Mucosa of stomach (tissue), 1 donor: ENCODE measurements around the gene LILRB2.

Experiments used
- H3K27me3 ChIP-seq: one replicate; pipeline ENCODE4 v1.7.0; 2013; ENCODE audit warnings: mild to moderate bottlenecking, low read length; ENCODE audit not compliant: control insufficient read depth, insufficient read depth
- H3K36me3 ChIP-seq: one replicate; pipeline ENCODE4 v1.7.0; 2013; ENCODE audit warnings: low read length; ENCODE audit not compliant: control insufficient read depth, insufficient read depth
- H3K4me1 ChIP-seq: one replicate; pipeline ENCODE4 v1.7.0; 2013; ENCODE audit warnings: mild to moderate bottlenecking, low read length; ENCODE audit not compliant: control insufficient read depth, insufficient read depth
- H3K4me3 ChIP-seq: one replicate; pipeline ENCODE4 v1.7.0; 2013; ENCODE audit warnings: low read length
- H3K9ac ChIP-seq: one replicate; pipeline ENCODE4 v1.7.0; 2013; ENCODE audit warnings: mild to moderate bottlenecking, low read length, moderate library complexity
- H3K9me3 ChIP-seq: one replicate; pipeline ENCODE4 v1.7.0; 2013; ENCODE audit warnings: mild to moderate bottlenecking, low read length, moderate library complexity; ENCODE audit not compliant: control insufficient read depth
- donor health status: Pancreatic carcinoma.

Gene LILRB2

DNA sequence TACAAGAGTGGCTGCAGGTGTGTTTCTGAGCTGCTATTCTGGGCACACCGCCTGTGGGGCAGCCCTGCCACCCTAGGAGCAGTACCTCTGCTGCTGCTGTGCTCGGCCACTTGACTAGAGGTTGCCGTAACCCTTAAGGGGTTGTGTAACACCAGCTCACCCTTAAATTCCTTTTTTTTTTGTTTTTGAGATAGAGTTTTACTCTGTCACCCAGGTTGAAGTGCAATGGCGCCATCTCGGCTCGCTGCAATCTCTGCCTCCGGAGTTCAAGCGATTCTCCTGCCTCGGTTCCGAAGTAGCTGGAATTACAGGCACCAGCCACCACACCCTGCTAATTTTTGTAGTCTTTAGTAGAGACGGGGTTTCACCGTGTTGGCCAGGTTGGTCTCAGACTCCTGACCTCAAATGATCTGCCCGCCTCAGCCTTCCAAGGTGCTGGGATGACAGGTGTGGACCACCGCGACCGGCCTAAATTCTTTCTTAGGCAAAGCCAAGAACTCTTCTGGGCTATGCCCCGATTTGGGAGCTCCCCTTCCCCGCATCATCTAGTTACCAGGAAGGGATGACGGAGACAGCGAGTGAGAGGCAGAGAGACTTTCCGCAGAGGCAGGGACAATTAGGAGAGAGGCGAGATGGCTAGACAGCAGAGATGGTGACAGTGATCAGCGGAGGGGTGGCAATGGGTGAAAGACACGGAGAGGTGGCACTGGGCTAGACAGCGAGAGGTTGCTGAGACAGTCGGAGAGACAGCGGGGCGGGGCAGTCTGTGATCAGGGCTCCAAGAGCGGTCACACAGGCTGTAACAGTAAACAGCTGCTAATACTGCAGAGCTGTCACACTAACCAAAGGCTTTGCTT lies 36.4 kb upstream of the LILRB2 start:
- H3K9me3 ChIP-seq: no peaks in the 10 kb centered on the region

DNA sequence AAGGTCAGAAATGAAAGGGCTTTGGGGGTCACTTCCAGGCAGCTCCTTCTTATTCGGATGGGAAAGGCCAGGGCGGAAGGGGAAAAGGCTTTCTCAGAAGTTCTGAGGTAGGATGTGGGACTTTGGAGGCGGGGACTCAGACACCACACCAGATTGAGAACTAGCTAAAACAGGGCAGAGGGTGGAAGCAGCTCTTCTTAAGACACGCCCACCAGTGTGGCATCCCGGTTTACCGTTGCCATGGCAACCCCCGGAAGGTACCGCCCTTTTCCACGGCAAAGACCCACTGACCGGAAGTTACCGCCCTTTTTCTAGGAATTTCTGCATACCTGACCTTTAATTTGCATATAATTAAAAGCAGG lies 35.8 kb upstream of the LILRB2 start:
- no peaks in the 10 kb centered on the region for H3K4me1 ChIP-seq
- no peak overlapping the region for H3K4me3 ChIP-seq
- no peaks in the 10 kb centered on the region for H3K9me3 ChIP-seq
- peaks cover 4% of the 10 kb centered on the region for H3K27me3 ChIP-seq
- no peaks in the 10 kb centered on the region for H3K36me3 ChIP-seq
- no peak overlapping the region for H3K9ac ChIP-seq

More for the DNA sequence above, 36.4 kb upstream of the LILRB2 start:
- Histone ChIP-seq H3K27me3 (peaks cover 4% of the 10 kb centered on the region), H3K4me1 (no peaks in the 10 kb centered on the region), H3K36me3 (no peaks in the 10 kb centered on the region), H3K9ac (no peak overlapping the region), H3K4me3 (no peak overlapping the region)

DNA sequence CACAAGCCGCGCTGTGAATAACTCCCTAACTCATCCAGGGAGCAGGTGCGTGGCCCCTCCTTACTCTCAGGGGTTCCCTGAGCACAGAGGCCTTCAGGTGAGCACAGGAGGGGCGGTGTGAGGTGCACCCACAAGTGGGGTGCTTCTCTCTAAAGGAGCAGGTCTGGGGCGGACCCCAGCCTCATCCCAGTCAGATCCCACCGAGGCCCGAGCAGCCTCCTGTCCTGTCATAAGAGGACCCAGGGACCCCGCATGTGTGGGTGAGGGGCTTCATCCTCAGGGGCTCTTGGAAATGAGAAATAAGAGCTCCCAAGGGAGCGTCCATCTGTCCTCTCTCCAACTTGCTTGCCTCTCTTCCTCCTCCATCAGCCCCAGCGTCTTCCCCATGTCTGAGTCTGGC lies 35.0 kb upstream of the LILRB2 start:
- Histone ChIP-seq H3K27me3 (peaks cover 4% of the 10 kb centered on the region), H3K9ac (no peak overlapping the region), H3K4me3 (no peak overlapping the region), H3K9me3 (no peaks in the 10 kb centered on the region), H3K4me1 (no peaks in the 10 kb centered on the region), H3K36me3 (no peaks in the 10 kb centered on the region)

DNA sequence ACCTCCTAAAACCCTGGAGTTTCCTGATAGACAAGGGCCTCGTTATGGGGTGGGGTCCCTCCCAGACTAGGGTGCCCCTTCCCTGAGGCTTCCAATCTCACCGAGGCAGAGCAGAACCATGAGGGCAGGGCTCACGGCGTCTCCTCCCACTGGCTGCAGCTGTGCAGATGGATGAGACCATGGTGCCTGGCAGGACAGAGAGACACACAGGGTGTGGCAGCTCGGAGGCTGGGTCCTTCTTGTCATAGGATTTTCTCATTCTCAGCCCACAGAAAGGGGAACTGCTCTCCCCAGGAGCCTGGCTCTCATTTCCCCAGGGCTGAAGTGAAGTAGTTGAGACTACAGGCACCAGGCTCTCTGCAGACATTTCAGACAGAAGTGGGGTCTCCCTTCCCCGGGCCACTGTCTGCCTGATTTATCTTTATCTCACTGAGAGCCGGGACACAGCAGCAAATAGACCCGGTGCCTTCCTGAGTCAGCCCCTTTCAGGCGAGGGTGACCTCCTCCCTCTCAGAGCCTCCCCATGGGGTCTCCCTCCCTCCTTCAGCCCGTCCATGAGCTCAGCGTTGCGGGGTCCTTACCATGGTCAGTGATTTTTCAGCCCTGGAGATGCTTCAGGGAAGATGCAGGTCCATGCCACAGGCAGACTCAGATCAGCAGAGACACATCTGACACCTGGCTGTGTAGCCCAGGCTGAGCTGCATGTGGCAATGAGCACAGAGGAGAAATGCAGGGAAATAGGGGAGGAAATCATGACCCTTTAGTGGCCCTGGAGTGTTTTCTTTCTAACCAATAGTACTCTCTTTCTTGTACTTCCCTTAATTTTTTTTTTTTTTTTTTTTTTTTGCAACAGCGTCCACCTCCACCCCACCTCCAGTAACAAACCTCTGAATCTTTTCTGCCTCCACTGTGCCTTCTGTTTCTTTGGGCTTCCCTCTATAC lies 31.8 kb upstream of the LILRB2 start, which contains the start of gene LILRA5:
Gene LILRA5 (minus strand): TSS at position 731 of the 942 bp plus-strand sequence. CDS start 147 bp downstream, at position 584.
- Histone ChIP-seq H3K36me3 (no peaks in the 10 kb centered on the region), H3K27me3 (peaks cover 4% of the 10 kb centered on the region), H3K9me3 (no peaks in the 10 kb centered on the region), H3K4me1 (no peaks in the 10 kb centered on the region), H3K4me3 (no peak within 1 kb of the TSS), H3K9ac (no peak within 1 kb of the TSS)

DNA sequence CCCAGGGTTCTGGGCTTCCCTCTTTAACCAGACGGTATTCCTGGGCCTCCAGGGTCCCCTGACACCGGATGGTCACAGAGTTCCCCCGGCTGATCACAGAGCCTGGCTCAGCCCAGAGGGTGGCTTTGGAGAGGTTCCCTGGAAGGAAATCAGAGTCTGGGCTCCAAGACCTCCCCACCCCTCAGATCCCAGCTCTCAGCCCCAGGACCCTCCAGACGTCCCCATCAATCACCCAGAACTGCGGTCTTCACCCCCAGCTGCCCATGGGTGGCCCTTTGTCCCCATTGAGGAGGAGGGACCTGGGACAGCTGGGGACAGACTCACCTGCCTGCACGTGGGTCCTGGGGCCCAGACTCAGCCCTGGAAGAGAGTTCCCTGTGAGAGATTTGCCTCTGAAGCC lies 31.1 kb upstream of the LILRB2 start:
- Histone ChIP-seq H3K27me3 (no peaks in the 10 kb centered on the region), H3K4me3 (no peak overlapping the region), H3K4me1 (no peaks in the 10 kb centered on the region), H3K9me3 (no peaks in the 10 kb centered on the region), H3K9ac (no peak overlapping the region), H3K36me3 (no peaks in the 10 kb centered on the region)

DNA sequence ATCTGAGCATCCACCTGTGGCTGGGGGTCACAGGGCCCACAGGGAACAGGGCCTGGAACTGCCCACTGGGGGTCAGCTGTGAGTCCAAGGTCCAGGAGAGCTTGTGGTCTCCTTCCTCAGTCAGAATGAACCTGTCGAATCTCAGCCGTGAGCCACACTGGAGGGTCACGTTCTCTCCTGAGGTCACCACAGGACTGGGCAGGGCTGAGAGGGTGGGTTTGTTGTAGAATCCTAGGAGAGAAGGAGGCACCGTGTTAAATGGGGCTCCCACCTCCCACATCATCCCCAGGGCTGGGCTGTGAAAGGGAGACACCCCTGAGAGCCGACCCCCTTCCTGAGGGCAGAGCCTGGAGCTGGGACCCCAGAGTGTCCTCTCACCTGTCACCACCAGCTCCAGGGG lies 30.6 kb upstream of the LILRB2 start:
- Histone ChIP-seq H3K4me1 (no peaks in the 10 kb centered on the region), H3K4me3 (no peak overlapping the region), H3K36me3 (no peaks in the 10 kb centered on the region), H3K27me3 (no peaks in the 10 kb centered on the region), H3K9me3 (no peaks in the 10 kb centered on the region), H3K9ac (no peak overlapping the region)

DNA sequence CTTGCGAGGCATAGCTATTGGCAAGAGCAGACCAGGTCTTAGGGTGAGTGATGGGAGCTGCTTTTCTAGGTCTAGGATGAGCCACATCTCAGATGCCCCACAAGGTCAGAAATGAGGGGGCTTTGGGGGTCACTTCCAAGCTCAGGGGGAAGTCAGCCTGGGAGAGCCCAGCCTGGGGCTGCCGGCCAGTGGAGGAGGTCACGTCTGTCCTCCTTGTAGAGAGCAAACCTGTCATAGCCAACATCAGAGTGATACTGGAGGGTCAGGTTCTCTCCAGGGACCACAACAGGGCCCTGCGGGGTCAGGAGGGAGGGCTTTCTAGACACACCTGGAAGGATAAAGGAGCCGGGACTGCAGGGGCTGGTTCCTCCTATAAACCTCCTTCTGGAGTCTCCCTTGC lies 29.6 kb upstream of the LILRB2 start:
- no peaks in the 10 kb centered on the region for H3K27me3 ChIP-seq
- no peaks in the 10 kb centered on the region for H3K9me3 ChIP-seq
- no peaks in the 10 kb centered on the region for H3K4me1 ChIP-seq
- no peaks in the 10 kb centered on the region for H3K36me3 ChIP-seq
- no peak overlapping the region for H3K9ac ChIP-seq
- H3K4me3 ChIP-seq: no peak overlapping the region

DNA sequence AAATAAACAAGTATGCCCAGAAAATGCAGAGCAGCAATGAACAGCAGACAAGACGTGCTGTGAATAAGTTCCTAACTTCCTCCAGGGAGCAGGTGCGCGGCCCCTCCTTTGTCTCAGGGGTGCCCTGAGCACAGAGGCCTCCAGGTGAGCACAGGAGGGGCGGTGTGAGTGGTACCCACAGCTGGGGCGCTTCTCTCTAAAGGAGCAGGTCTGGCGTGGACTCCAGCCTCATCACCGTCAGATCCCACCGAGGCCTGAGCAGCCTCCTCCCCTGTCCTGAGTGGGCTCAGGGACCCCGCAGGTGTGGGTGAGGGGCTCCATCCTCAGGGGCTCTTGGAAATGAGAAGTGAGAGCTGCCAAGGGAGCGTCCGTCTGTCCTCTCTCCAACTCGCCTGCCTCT lies 28.9 kb upstream of the LILRB2 start:
- Histone ChIP-seq H3K4me3 (no peak overlapping the region), H3K9me3 (no peaks in the 10 kb centered on the region), H3K27me3 (no peaks in the 10 kb centered on the region), H3K36me3 (no peaks in the 10 kb centered on the region), H3K9ac (no peak overlapping the region), H3K4me1 (no peaks in the 10 kb centered on the region)

DNA sequence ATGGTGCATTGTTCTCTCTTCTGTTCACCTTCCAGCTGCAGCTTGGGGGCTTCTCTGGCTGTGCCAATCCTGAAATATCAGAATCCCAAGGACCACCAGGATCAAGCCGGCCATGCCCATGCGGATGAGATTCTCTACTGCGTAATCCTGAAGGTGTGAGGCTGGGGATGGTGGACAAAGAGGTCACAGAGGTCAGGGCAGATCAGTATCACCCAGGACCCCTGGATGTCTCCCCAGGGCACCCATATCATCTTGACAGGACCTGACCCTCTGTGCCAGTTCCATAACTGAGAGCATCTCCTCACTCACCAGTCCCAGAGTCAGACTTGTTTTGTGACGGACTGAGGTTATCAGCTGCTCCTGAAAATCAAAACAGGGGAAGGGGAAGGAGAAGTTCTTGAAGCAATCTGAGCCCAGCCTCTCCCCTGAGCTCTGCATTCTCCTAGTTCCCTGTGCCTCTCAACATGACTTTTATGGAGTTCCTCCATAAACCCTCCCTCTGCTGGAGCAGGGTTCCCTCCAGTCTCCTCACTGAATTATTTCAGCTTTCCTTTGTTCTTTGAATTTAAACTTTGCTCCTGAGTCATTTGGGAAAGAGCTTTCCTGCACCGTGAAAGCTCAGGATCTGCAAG lies 26.6 kb upstream of the LILRB2 start:
- no peaks in the 10 kb centered on the region for H3K27me3 ChIP-seq
- H3K4me3 ChIP-seq: no peak overlapping the region
- no peak overlapping the region for H3K9ac ChIP-seq
- no peaks in the 10 kb centered on the region for H3K36me3 ChIP-seq
- H3K4me1 ChIP-seq: no peaks in the 10 kb centered on the region
- no peaks in the 10 kb centered on the region for H3K9me3 ChIP-seq

DNA sequence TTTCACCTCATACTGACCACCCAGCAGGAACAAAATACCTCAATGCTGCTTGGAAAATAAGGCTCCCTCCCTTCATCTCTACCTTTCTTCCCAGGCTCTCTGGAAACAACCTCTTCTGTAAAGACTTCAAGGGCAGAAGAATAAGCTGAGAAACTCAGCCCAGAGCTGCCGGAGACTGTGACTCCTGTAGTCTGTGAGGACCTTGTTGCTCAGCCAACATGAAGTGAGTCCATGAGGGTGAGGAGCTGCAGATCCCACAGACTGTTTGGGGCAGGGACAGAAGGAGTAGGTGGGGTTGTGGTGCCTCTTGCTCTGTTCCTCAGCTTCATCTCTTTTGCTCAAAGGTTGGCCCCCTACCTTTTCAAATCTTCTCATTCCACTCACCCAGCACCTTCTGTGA lies 24.2 kb upstream of the LILRB2 start:
- Histone ChIP-seq H3K9me3 (no peaks in the 10 kb centered on the region), H3K4me3 (no peak overlapping the region), H3K36me3 (no peaks in the 10 kb centered on the region), H3K9ac (no peak overlapping the region), H3K27me3 (no peaks in the 10 kb centered on the region), H3K4me1 (no peaks in the 10 kb centered on the region)

DNA sequence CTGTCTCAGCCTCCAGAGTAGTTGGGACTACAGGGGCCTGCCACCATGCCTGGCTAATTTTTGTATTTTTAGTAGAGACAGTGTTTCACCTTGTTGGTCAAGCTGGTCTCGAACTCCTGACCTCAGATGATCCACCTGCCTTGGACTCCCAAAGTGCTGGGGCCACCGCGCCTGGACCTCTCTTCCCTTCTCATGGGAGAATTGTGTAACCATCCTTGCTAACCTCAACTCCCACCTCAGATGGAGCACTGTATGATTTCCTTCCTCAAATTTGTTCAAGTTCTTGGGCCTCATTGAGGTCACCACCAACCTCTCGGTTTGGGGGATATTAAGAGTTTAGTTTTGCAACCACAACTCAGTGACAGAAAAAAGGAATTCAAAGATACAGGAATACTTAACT lies 21.3 kb upstream of the LILRB2 start:
- H3K27me3 ChIP-seq: no peaks in the 10 kb centered on the region
- H3K4me3 ChIP-seq: no peak overlapping the region
- H3K4me1 ChIP-seq: no peaks in the 10 kb centered on the region
- no peaks in the 10 kb centered on the region for H3K9me3 ChIP-seq
- no peak overlapping the region for H3K9ac ChIP-seq
- no peaks in the 10 kb centered on the region for H3K36me3 ChIP-seq

DNA sequence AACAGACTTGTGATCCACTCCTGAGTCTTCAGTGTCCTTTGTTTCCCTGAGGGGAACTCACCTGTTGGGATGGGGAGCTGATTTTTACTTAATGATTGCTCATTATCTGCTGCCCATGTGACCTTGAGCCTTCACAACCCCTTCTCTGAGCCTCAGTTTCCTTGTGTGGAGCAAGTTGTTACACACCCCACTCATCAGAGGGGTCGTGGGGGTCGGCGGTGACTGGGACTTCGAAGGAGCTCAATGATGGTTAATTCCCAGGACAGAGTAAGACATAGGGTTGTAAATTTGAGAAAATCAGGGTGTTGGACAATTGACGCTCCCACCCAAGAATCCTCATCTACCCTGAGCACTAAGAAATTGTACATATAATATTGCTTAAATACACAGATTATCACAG lies 18.6 kb upstream of the LILRB2 start:
- H3K4me3 ChIP-seq: no peak overlapping the region
- no peaks in the 10 kb centered on the region for H3K4me1 ChIP-seq
- no peaks in the 10 kb centered on the region for H3K27me3 ChIP-seq
- H3K9me3 ChIP-seq: no peaks in the 10 kb centered on the region
- H3K9ac ChIP-seq: no peak overlapping the region
- H3K36me3 ChIP-seq: no peaks in the 10 kb centered on the region
